ENCODE measurements around the gene KCNA3.

DNA sequence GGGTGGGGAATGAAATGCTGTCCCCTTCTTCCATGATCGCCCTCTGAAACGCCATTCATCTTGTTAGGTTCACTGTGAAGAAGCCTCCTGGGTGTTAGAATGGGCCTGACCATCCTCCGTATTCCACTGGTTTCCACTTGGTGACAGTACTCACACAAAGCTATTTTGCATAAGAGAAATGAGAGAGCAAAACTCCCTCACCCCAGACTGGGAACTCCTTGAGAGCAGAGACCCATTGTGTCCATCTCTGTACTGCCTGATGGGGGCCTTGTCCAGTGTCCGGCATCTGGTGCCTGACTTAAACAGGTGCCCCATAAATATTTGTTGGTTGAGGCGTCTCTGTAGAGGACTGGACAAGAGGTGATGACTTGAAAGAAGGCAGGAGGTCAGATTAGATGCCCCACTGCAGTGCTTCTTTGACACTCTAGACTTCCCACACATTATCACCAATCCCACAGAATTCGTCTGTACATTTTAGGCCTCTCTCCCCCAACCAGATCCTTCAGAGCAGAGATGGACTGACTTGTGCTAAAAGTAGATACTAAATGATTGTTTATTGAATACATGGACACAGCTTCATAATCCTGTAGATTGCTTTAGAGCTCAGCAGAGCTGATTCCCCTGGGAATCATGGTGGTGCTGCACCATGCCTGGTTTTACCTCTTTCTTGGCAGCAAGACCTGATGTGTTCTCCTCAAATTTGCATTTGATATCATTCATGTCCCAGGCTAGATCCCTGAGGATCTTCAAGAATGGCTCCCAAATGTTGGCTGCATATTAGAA, 46.2 kb downstream of the KCNA3 start:
- no peak for TF ChIP-seq POLR2A (IDR thresholded peaks at IDR 0.05)
- TF ChIP-seq, protein P1, sequence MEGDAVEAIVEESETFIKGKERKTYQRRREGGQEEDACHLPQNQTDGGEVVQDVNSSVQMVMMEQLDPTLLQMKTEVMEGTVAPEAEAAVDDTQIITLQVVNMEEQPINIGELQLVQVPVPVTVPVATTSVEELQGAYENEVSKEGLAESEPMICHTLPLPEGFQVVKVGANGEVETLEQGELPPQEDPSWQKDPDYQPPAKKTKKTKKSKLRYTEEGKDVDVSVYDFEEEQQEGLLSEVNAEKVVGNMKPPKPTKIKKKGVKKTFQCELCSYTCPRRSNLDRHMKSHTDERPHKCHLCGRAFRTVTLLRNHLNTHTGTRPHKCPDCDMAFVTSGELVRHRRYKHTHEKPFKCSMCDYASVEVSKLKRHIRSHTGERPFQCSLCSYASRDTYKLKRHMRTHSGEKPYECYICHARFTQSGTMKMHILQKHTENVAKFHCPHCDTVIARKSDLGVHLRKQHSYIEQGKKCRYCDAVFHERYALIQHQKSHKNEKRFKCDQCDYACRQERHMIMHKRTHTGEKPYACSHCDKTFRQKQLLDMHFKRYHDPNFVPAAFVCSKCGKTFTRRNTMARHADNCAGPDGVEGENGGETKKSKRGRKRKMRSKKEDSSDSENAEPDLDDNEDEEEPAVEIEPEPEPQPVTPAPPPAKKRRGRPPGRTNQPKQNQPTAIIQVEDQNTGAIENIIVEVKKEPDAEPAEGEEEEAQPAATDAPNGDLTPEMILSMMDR (IDR thresholded peaks at IDR 0.05): no peak
